Tibial nerve (tissue), 4 donors: ENCODE measurements around the gene TANC1. TPM values are rescaled to one million over a fixed set of nuclear protein-coding genes. Genes with fewer than 3 reads are reported as not detected.

Source experiments
- DNase-seq, 2 donors: peaks; one replicate each; pipeline ENCODE4 v3.0.0-alpha.2; 2019; ENCODE audit warnings: low spot score in 2 of 2
- H3K27ac ChIP-seq, 4 donors: fragments of 200-600 bp; sonication (generic) in 3 of 4; one replicate each; pipeline ENCODE4 v1.5.1; 2017 to 2019; ENCODE audit warnings: mild to moderate bottlenecking in 1 of 4
- H3K27me3 ChIP-seq, 2 donors: fragments of 200-600 bp; sonication (generic) in 1 of 2; one replicate each; pipeline versions ENCODE4 v1.5.1 to v1.6.0; 2017 to 2019
- H3K36me3 ChIP-seq, 3 donors: fragments of 200-600 bp; sonication (generic); one replicate each; pipeline ENCODE4 v1.5.1; 2018 to 2019
- H3K4me1 ChIP-seq, 4 donors: fragments of 200-600 bp; sonication (generic) in 3 of 4; one replicate each; pipeline ENCODE4 v1.5.1; 2017 to 2019
- H3K4me3 ChIP-seq, 4 donors: fragments of 200-600 bp; sonication (generic) in 3 of 4; one replicate each; pipeline ENCODE4 v1.5.1; 2017 to 2019; ENCODE audit warnings: mild to moderate bottlenecking in 1 of 4, moderate library complexity in 1 of 4
- H3K9me3 ChIP-seq, 4 donors: fragments of 200-600 bp; sonication (generic) in 3 of 4; one replicate each; pipeline ENCODE4 v1.5.1; 2017 to 2019
- CTCF ChIP-seq, 5 experiments: fragments of 200-600 bp in 3 of 5; fragments of 450-650 bp in 2 of 5; sonication (generic) in 3 of 5; IDR thresholded peaks; one replicate each; pipeline ENCODE4 v1.5.1; 2016 to 2019; ENCODE audit warnings: antibody characterized with exemption in 5 of 5, mild to moderate bottlenecking in 3 of 5, moderate library complexity in 2 of 5
- EP300 ChIP-seq, 2 donors: sonication (generic); formaldehyde crosslinking; IDR thresholded peaks; one replicate each; pipeline ENCODE4 v1.6.1; 2017; ENCODE audit warnings: antibody characterized with exemption in 2 of 2, mild to moderate bottlenecking in 1 of 2
- POLR2A ChIP-seq, 2 donors: fragments of 450-650 bp; IDR thresholded peaks; one replicate each; pipeline ENCODE4 v1.6.1; 2017; ENCODE audit warnings: antibody characterized with exemption in 2 of 2, mild to moderate bottlenecking in 2 of 2, moderate library complexity in 2 of 2
- WGBS, 2 donors: methylation state at CpG; one replicate each; pipeline ENCODE4 v1.1.5; 2018; 5-methylcytosine and 5-hydroxymethylcytosine counted together
- total RNA-seq, 4 donors: library from RNA; depleted of rRNA; stranded (reverse); fragments of >200 nt; gene quantifications; one replicate each; pipeline ENCODE4 v1.1.0, GENCODE V29; 2016

Gene TANC1
- total RNA-seq, 4 donors from 2014 or later, result 43.5 to 66.3 (median 57.6) TPM

- peaks cover 0 to 20% (median 0%) of the 10 kb centered on the region in 3 donors for H3K36me3 ChIP-seq
- H3K4me3 ChIP-seq, result no peak overlapping the region
- TF ChIP-seq EP300 (IDR thresholded peaks at IDR 0.05) (no peak), POLR2A (IDR thresholded peaks at IDR 0.05) (no peak), CTCF (IDR thresholded peaks at IDR 0.05) (no peak)
- H3K27ac ChIP-seq, result no peak overlapping the region
- peaks cover 0 to 36% (median 13%) of the 10 kb centered on the region in 4 donors for H3K4me1 ChIP-seq
- peaks cover 0 to 9% (median 2%) of the 10 kb centered on the region in 4 donors for H3K9me3 ChIP-seq
- no peaks in the 10 kb centered on the region for H3K27me3 ChIP-seq
- no peak for DNase-seq
These were observed 42.5 kb downstream of the TANC1 start for GRCh38 chr2:159010963-159011362.

DNA sequence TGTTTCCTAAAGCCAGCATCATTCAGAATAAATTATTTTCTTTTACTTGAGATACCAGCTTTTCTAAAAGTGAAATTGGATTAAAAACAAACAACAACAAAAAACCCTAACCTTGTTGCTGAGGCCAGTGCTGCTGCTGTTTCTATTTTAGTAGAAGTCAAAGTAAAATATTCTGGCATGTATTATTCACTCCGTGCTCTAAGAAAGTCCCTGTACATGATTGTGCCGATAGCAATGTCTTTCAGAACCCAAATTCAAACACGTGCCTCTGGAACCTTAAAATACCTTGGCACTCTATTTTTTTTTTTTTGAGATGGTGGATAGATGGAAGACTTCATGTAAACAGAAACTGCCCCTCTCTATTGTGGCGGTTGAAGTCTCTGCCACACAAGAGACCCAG is 43.7 kb downstream of the TANC1 start:
- 25 to 29% methylated on average over 4 of the region's 4 CpGs for WGBS, 2 donors

DNA sequence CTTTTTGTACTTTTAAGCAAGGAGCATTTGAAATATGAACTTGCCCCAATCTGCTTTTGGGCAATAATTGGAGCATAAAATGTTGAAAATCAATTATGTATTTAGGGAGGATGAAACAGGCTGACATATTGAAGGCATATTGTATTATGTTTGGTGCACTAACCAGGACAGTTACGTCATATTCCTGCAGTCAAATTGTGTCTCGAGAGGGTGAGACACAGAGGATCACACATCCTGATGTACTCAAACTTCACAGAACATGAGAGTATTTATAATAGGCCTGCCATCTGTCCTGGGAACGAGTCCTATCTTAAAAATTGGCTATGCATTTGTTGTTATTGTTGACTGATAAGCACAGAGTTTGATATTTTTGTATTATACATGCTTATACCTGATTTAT is 44.7 kb downstream of the TANC1 start:
- peaks cover 0 to 19% (median 0%) of the 10 kb centered on the region in 3 donors for H3K36me3 ChIP-seq
- H3K9me3 ChIP-seq, result peaks cover 0 to 13% (median 3%) of the 10 kb centered on the region in 4 donors
- TF ChIP-seq CTCF (IDR thresholded peaks at IDR 0.05) (no peak), EP300 (IDR thresholded peaks at IDR 0.05) (no peak), POLR2A (IDR thresholded peaks at IDR 0.05) (no peak)
- WGBS, 2 donors, result 57 to 61% methylated on average over 3 of the region's 3 CpGs
- no peak overlapping the region for H3K4me3 ChIP-seq
- H3K27me3 ChIP-seq, result no peaks in the 10 kb centered on the region
- peak overlapping the region in 1 of 4 donors; percentile 50 for H3K27ac ChIP-seq
- peaks cover 0 to 36% (median 13%) of the 10 kb centered on the region in 4 donors for H3K4me1 ChIP-seq
- DNase-seq, result no peak

More for the DNA sequence above, 43.7 kb downstream of the TANC1 start:
- Histone ChIP-seq H3K9me3 (peaks cover 0 to 13% (median 3%) of the 10 kb centered on the region in 4 donors), H3K4me1 (peaks cover 0 to 36% (median 13%) of the 10 kb centered on the region in 4 donors), H3K4me3 (no peak overlapping the region), H3K36me3 (peaks cover 0 to 22% (median 0%) of the 10 kb centered on the region in 3 donors), H3K27ac (peak overlapping the region in 2 of 4 donors; percentile 50 to 52), H3K27me3 (no peaks in the 10 kb centered on the region)
- TF ChIP-seq POLR2A (IDR thresholded peaks at IDR 0.05) (no peak), EP300 (IDR thresholded peaks at IDR 0.05) (no peak), CTCF (IDR thresholded peaks at IDR 0.05) (no peak)
- no peak for DNase-seq

DNA sequence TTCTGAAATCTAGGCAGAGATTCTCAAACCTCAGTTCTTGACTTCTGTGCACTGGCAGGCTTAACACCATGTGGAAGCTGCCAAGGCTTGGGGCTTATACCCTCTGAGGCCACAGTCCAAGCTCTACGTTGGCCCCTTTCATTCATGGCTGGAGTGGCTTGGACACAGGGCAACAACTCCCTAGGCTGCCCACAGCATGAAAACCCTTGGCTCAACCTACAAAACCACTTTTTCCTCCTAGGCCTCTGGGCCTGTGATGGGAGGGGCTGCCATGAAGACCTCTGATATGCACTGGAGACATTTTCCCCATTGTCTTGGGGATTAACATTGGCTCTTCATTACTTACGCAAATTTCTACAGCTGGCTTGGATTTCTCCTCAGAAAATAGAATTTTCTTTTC is 46.7 kb downstream of the TANC1 start:
- Histone ChIP-seq H3K27me3 (no peaks in the 10 kb centered on the region), H3K4me1 (peaks cover 0 to 29% (median 10%) of the 10 kb centered on the region in 4 donors), H3K36me3 (peaks cover 0 to 19% (median 0%) of the 10 kb centered on the region in 3 donors), H3K9me3 (peaks cover 0 to 13% (median 3%) of the 10 kb centered on the region in 4 donors), H3K27ac (no peak overlapping the region), H3K4me3 (no peak overlapping the region)
- TF ChIP-seq CTCF (IDR thresholded peaks at IDR 0.05), result no peak
- no peak for TF ChIP-seq POLR2A (IDR thresholded peaks at IDR 0.05)
- TF ChIP-seq EP300 (IDR thresholded peaks at IDR 0.05), result no peak
- DNase-seq, result no peak
- 88 to 97% methylated on average over 2 of the region's 2 CpGs for WGBS, 2 donors

DNA sequence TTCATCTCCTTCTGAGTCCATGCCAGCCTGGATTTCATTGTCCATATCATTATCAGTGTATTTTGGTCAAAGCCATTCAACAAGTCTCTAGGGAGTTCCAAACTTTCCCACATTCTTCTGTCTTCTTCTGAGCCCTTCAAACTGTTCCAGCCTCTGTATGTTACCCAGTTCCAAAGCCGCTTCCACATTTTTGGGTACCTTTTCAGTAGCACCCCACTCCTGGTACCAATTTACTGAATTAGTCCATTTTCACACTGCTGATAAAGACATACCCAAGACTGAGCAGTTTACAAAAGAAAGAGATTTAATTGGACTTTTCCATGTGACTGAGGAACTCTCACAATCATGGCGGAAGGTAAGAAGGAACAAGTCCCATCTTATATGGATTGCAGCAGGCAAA is 47.4 kb downstream of the TANC1 start:
- WGBS, 2 donors, result 95 to 98% methylated on average over 2 of the region's 2 CpGs
- Histone ChIP-seq H3K27me3 (no peaks in the 10 kb centered on the region), H3K27ac (no peak overlapping the region), H3K9me3 (peaks cover 0 to 13% (median 3%) of the 10 kb centered on the region in 4 donors), H3K4me1 (peaks cover 0 to 24% (median 9%) of the 10 kb centered on the region in 4 donors), H3K36me3 (peaks cover 0 to 19% (median 0%) of the 10 kb centered on the region in 3 donors), H3K4me3 (no peak overlapping the region)
- DNase-seq, result no peak
- TF ChIP-seq CTCF (IDR thresholded peaks at IDR 0.05) (no peak), EP300 (IDR thresholded peaks at IDR 0.05) (no peak), POLR2A (IDR thresholded peaks at IDR 0.05) (no peak)
